Testis (tissue), 3 donors: Measurements from ENCODE around the gene THSD7A. TPM values are rescaled to one million over a fixed set of nuclear protein-coding genes. Genes with fewer than 3 reads are reported as not detected.

ENCODE experiments used
- DNase-seq: peaks from one replicate; pipeline ENCODE4 v3.0.0-alpha.2; 2019
- H3K27ac ChIP-seq, 2 donors: fragments of 200-600 bp; sonication (generic); one replicate each; pipeline ENCODE4 v1.5.1; 2019
- H3K27me3 ChIP-seq: fragments of 200-600 bp; sonication (generic); one replicate; pipeline ENCODE4 v1.5.1; 2019
- H3K36me3 ChIP-seq: fragments of 200-600 bp; sonication (generic); one replicate; pipeline ENCODE4 v1.5.1; 2017; ENCODE audit warnings: low read depth; ENCODE audit errors: missing control alignments
- H3K4me1 ChIP-seq: fragments of 200-600 bp; sonication (generic); one replicate; pipeline ENCODE4 v1.5.1; 2019
- H3K4me3 ChIP-seq, 2 donors: fragments of 200-600 bp; sonication (generic); one replicate each; pipeline ENCODE4 v1.5.1; 2017 to 2019
- H3K9me3 ChIP-seq: fragments of 200-600 bp; sonication (generic); one replicate; pipeline ENCODE4 v1.5.1; 2017
- CTCF ChIP-seq, 3 experiments: fragments of 450-650 bp in 2 of 3; fragments of 200-600 bp in 1 of 3; sonication (generic) in 1 of 3; IDR thresholded peaks; one replicate each; pipeline ENCODE4 v1.5.1; 2016 to 2019; ENCODE audit warnings: antibody characterized with exemption in 3 of 3, mild to moderate bottlenecking in 2 of 3, moderate library complexity in 1 of 3
- POLR2A ChIP-seq: fragments of 450-650 bp; IDR thresholded peaks from one replicate; pipeline ENCODE4 v1.6.1; 2017; ENCODE audit warnings: antibody characterized with exemption, mild to moderate bottlenecking, moderate library complexity
- WGBS, 2 donors: methylation state at CpG; one replicate each; pipeline ENCODE4 v1.1.5; 2018; 5-methylcytosine and 5-hydroxymethylcytosine counted together
- intact Hi-C: fragments of 100-400 bp; cut with DNase I; formaldehyde crosslinking; loops from one replicate; pipeline ENCODE4 v1.15.1; 2023; ENCODE audit warnings: low total_unique reads
- polyA plus RNA-seq: library from polyadenylated mRNA; stranded (reverse); fragments of 350-450 nt; fragmentation: Illumina TruSeq; extraction: RNeasy Lipid Tissue Mini Kit (QIAGEN cat#74804); gene quantifications from one replicate; pipeline ENCODE4 v1.2.3, GENCODE V29; 2014; ENCODE audit warnings: low read depth, low replicate concordance; ENCODE audit not compliant: insufficient read depth
- total RNA-seq, 2 donors: library from RNA; depleted of rRNA; stranded (reverse); fragments of >200 nt; gene quantifications; one replicate each; pipeline ENCODE4 v1.2.3, GENCODE V29; 2016

The THSD7A gene
- total and polyA plus RNA-seq, 3 donors from 2014 or later, result 1.6 to 7.0 (median 6.8) TPM

GRCh38 chr7:11702938-11703337 is 129.1 kb downstream of the THSD7A start:
- peak; percentile 43 for DNase-seq
- intact Hi-C loops, result no loop called here
- H3K27me3 ChIP-seq, result no peaks in the 10 kb centered on the region
- 40 to 47% methylated on average over 4 of the region's 4 CpGs for WGBS, 2 donors
- H3K9me3 ChIP-seq, result no peaks in the 10 kb centered on the region
- no peak for TF ChIP-seq CTCF (IDR thresholded peaks at IDR 0.05)
- no peak for TF ChIP-seq POLR2A
- no peaks in the 10 kb centered on the region for H3K36me3 ChIP-seq
- H3K4me1 ChIP-seq, result no peaks in the 10 kb centered on the region
- H3K4me3 ChIP-seq, result no peak overlapping the region
- H3K27ac ChIP-seq, result no peak overlapping the region

- Histone ChIP-seq H3K27me3 (no peaks in the 10 kb centered on the region), H3K9me3 (no peaks in the 10 kb centered on the region), H3K36me3 (no peaks in the 10 kb centered on the region), H3K4me1 (no peaks in the 10 kb centered on the region), H3K4me3 (no peak overlapping the region), H3K27ac (no peak overlapping the region)
- 72 to 74% methylated on average over 6 of the region's 6 CpGs for WGBS, 2 donors
- intact Hi-C loops, result no loop called here
- TF ChIP-seq CTCF (IDR thresholded peaks at IDR 0.05) (no peak), POLR2A (no peak)
- no peak for DNase-seq
Measured at GRCh38 chr7:11701829-11702560, 130.0 kb downstream of the THSD7A start.

DNA sequence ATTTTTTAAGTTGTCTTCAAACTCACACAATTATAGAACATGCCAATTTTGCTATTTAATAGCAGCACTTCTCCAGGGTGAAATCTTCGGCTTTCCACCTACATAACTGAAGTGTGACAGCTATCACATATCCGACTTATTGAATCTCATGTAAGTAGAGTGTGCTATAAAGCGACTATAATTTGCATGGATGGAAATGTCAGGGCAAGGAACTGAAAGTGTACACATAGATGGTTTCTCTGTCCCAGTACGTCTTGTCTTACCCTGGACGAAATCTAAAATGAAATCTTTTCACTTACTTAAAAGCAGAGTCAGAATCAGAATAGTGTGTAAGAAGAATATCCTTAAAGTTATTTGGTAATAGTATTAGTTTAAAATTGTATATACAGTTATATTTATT is 132.3 kb downstream of the THSD7A start:
- intact Hi-C loops, result no loop called here
- DNase-seq, result no peak

GRCh38 chr7:11698384-11698871 is 133.6 kb downstream of the THSD7A start:
- H3K4me3 ChIP-seq, result no peak overlapping the region

More for the DNA sequence above, 132.3 kb downstream of the THSD7A start:
- H3K27me3 ChIP-seq, result no peaks in the 10 kb centered on the region
- no peaks in the 10 kb centered on the region for H3K9me3 ChIP-seq
- TF ChIP-seq POLR2A (no peak), CTCF (IDR thresholded peaks at IDR 0.05) (no peak)
- no peaks in the 10 kb centered on the region for H3K4me1 ChIP-seq
- WGBS, 2 donors, result 88 to 97% methylated on average over 5 of the region's 5 CpGs
- no peak overlapping the region for H3K27ac ChIP-seq
- no peaks in the 10 kb centered on the region for H3K36me3 ChIP-seq
- no peak overlapping the region for H3K4me3 ChIP-seq

More at GRCh38 chr7:11698384-11698871, 133.6 kb downstream of the THSD7A start:
- DNase-seq, result no peak
- Histone ChIP-seq H3K27me3 (no peaks in the 10 kb centered on the region), H3K4me1 (no peaks in the 10 kb centered on the region), H3K36me3 (no peaks in the 10 kb centered on the region), H3K9me3 (no peaks in the 10 kb centered on the region), H3K27ac (no peak overlapping the region)
- TF ChIP-seq POLR2A (no peak), CTCF (IDR thresholded peaks at IDR 0.05) (no peak)
- 31 to 33% methylated on average over 2 of the region's 2 CpGs for WGBS, 2 donors
- intact Hi-C loops, result no loop called here
